Thyroid gland (tissue), 4 donors: ENCODE measurements around the gene RBL2.

ENCODE experiments used
- CTCF ChIP-seq, 6 experiments: fragments of 200-600 bp in 3 of 6; fragments of 450-650 bp in 3 of 6; sonication (generic) in 3 of 6; IDR thresholded peaks; one replicate each; pipeline ENCODE4 v1.5.1; 2016 to 2019; ENCODE audit warnings: antibody characterized with exemption in 6 of 6, mild to moderate bottlenecking in 2 of 6, inconsistent platforms in 1 of 6, moderate library complexity in 1 of 6
- POLR2A ChIP-seq, 2 donors: fragments of 450-650 bp; IDR thresholded peaks; one replicate each; pipeline ENCODE4 v1.6.1; 2017; ENCODE audit warnings: antibody characterized with exemption in 2 of 2, mild to moderate bottlenecking in 2 of 2, moderate library complexity in 1 of 2

GRCh38 chr16:53506254-53506653, 72.0 kb downstream of the RBL2 start:
- TF ChIP-seq POLR2A (IDR thresholded peaks at IDR 0.05), result no peak
- TF ChIP-seq CTCF (IDR thresholded peaks at IDR 0.05), result no peak
